Tongue (tissue), 2 donors: ENCODE data around the gene TTC39C. TPM values are rescaled to one million over a fixed set of nuclear protein-coding genes. Genes with fewer than 3 reads are reported as not detected.
A peak's percentile ranks its signal among the peaks of the same experiment; 100 is the strongest.

ENCODE experiments used
- DNase-seq: peaks from one replicate; pipeline ENCODE4 v3.0.0-alpha.2; 2015
- total RNA-seq: library from RNA; depleted of rRNA; stranded (reverse); fragments of >200 nt; gene quantifications from one replicate; pipeline ENCODE4 v1.2.3, GENCODE V29; 2014

TTC39C gene
- total RNA-seq, 1 donor from 2014 or later = 15.7 TPM

- no peak for DNase-seq
These were observed 22.2 kb upstream of the TTC39C start for GRCh38 chr18:23992089-23992940.

DNA sequence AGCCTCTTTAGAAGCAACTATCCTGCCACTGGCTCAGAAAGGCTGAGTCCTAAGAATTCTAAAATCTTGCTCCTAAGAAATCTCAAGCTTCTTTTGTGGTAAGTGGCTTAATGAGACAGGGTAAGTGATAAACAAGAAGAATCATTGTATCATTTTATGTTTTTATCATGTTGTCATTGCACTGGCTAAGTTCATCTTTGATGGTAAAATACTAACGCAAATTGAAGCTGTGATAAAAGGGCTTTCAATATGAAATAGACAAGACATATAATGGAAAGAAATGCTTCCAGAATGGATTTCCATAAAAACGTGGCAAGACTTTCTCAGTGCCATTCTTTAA is 21.6 kb upstream of the TTC39C start:
- DNase-seq = no peak

DNA sequence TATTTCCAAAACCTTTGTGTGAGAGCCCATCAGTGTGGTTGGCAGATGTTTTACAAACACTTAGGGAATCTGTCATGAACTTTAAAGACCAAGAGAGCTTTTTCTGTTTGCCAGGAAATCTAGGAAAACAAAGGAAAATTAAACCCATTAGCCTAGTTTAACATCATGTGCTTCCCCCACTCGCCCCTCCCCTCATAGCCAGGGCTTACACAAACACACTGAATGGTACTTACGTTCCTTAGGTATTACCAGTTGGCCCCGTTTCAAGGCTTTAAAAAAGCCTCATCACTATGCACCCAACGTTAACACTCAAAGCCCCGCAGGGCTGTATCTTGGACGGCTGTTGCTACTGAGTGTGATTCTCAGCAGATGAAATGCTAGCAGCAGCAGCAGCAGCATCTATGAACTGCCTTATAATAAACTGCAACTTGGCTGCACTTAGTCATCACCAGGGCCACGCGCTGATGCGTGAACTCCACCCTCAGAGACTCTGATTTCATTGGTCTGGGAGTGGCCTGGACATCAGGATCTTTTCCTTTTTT is 20.1 kb upstream of the TTC39C start:
- peak; percentile 82 for DNase-seq

- DNase-seq = no peak
These were observed 19.4 kb upstream of the TTC39C start for GRCh38 chr18:23995180-23995579.

DNA sequence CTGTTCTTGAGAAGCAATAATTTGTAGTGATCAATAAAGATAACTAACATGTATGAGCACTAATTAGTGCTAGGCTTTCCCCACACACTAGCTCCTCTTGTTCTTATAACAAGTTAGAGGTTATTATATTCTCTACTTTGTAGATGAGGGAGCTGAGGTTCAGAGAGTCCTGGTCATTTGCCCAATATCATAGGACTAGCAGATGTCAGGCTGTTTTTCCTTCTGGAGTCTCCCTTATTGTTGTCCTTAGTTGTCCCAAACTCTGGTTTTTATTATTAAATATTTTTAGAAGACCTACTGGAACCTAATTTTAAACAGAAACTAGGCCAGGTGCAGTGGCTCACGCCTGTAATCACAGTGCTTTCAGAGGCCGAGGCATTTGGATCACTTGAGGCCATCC is 16.5 kb upstream of the TTC39C start:
- DNase-seq = no peak

DNA sequence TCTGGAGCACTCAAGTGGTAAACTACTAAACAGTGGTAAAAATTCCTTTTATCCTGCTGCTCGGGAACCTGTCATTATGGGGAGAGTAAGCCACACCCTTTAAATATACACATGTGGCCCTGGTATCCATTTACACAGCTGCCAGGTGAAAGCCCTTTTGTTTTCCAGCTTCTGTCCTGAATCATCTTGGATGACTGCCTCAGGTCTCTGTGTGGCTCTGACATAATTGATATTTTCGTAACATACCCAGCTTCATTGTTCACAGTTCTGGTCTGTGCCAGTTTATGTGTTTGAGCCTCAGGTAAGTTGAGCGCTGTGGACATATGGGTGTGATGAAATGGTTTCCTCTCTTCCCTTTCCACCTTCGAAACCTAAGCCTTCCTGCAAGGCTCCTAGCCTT is 15.7 kb upstream of the TTC39C start:
- no peak for DNase-seq

- DNase-seq = no peak
These were observed 13.7 kb upstream of the TTC39C start for GRCh38 chr18:24000613-24001490.

DNA sequence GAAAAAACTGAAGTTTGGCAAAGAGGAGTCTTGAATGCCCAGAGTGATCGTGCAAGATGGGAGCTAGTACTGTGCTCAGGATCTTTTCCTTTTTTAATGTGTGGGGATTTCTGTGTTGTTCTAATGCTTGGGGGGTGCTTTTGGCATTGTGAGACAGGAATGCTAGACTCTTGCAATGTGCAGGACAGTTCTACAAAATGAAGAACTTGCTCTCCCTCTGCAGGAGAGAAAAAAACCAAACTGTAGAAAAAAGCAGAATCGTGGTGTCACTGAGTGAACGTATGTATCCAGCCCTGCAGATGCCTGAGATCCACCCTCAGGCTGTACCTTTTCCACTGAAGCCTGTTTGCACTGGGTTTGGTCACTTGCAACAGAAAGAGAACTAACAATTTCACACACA is 12.1 kb upstream of the TTC39C start:
- no peak for DNase-seq

DNA sequence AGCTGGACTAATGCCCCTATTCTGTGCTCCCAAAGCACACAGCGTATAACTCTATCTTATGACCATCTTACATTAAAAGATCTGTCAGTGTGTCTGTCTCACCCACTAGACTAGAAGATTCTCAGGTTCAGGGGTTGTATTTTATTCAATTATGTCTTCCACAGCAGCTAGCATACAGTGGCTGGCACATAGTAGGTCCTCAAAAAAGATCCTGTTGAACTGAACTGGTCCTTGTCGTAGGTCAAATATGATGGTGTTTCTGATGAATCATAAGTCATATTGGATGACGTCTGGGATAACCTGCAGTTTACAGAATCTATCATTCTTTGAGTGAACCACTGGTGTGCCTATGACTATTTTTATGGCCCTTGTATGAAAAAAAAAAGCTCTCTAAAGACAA is 11.3 kb upstream of the TTC39C start:
- no peak for DNase-seq

DNA sequence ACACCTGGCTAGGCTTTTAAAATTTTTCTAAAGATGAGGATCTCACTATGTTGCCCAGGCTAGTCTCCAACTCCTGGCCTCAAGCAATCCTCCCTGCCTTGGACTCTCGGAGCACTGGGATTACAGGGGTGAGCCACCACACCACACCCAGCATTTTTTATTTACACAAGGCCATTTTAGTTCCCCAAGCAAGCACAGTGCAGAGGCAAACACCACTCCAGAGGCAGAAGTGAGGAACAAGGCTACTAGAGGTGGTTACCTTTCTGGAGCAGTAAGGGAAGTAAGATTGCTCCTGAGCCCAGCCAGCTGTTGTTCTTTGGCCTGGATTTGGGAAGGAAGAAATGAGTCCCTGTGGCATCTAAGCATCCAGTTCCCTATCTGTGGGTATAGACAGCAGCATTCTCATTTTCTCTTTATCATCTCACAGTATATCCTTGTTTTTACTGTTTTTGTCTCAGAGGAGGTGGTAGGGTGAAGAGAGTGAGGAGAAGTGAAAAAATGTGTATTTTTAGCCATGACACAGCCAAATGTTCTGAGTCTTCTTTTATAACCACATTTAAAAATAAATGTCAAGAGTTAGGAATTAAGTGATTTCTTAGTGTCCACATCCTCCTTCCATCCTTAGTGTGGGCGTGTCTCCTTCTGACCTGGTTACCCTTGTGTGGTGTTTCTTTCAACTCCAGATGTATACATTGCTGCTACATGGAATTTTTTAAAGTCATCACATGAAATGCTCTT is 10.5 kb upstream of the TTC39C start:
- no peak for DNase-seq

GRCh38 chr18:24006712-24007313 is 7.7 kb upstream of the TTC39C start:
- DNase-seq = no peak

GRCh38 chr18:24009246-24009645 is 5.3 kb upstream of the TTC39C start:
- DNase-seq = no peak

DNA sequence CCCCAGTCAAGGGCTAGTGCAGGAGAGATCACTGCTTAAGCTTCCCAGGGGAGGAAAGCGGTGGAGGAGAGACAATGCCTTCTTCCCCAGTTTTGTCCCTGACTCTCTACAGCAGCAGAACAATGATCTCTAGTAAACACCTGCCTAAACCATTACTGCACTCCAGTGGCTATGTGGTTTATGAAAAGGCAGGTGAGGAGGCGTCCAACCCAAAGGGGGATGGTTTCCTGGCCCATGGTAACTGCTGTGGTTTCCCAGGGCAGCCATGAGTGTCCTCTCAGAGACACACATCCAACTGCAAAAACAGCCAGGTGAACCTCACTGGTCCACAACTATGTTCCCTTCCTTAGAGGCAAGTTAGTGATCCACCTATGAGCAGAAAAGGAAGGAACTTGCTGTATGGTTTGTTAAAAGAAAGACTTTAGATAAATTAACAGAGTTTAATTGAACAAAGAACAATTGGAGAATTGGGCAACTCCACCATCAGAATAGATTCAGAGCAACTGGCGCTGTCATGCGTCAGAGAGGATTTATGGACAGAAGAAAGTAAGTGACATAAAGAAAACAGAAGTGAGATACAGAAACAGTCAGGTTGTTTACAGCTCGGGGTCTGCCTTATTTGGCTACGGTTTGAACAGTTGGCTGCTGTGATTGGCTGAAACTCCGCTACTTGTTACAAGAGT is 4.8 kb upstream of the TTC39C start:
- DNase-seq = no peak

- DNase-seq = no peak
These were observed 3.9 kb upstream of the TTC39C start for GRCh38 chr18:24010673-24011072.

DNA sequence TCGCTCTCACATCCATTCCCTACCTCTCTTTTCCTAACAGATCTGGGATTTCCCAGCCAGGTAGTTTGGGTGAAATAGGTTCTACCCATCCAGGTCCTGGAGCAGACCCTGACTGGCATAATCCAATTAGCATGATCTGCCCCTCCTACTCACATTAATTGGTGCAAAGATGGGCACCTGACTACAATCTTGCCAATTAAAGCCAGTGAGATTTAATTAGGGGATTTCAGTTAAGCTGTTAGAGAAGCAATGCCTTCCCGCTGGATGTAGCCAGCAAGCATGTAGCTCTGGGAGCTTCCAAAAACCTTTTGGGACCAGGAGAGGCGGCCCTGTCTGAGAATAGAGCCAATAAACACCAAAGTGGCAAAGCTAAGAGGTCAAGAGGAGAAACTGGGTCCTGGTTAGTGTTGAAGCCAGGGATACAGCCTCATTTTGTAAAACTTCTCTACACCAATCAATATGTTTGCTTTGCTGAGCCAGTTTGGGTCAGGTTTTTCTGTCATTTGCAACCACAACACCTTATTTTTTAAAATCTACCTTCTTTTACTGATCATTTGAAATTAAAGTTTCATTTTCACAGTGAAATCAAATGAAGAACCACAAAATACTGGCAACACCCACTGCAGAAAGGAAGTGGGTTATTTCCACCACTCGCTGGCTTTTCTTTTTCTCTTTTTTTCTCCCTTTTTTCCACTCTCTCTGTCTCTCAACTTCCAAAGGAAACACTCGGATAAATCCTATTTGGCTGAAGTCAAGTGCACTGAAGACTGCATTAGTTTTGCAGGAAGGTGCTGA is 3.2 kb upstream of the TTC39C start:
- DNase-seq = no peak

DNA sequence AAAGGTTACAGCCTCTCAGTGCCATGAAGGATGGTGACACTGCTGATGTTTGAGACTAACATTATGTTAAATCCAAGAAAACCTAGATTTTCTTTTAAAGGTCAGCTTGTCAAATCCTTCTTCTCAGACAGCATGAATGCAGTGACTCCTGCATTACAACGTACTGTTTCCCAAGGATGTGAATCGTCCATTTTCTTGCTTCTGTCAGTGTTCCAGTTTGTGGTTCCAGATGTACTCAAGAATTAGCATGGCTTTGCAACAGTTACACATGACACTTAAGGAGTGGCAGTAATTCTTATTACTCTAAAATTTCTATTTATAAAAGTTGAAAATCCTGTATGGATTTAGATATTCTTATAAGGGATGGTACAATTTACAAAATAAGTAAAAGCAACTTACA is 1.5 kb upstream of the TTC39C start:
- DNase-seq = no peak

- DNase-seq = peak; percentile 57
These were observed 558 bp downstream of the TTC39C start for GRCh38 chr18:24014986-24015638.

- DNase-seq = no peak
These were observed 1.4 kb downstream of the TTC39C start for GRCh38 chr18:24015639-24016631.

DNA sequence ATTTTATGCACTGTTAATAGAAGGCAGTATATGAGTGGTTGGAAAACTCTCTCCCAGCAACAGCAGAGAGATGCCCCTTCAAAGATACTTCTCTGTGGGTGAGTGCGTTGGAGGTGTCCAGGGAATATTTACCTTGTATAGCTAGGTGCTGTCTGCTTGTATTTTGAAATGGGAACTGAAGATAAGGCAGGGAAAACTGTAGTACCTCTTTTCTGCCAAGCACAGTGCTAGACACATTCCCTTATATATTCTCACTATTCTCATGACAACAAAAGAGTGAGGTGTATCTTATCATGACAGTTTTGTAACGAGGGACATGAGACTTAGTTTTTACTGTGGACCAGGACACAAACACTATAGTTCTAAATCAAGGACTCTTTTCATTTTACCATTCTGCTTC is 2.1 kb downstream of the TTC39C start:
- no peak for DNase-seq
